Activated naive CD8-positive, alpha-beta T cell treated with anti-CD3 and anti-CD28 coated beads for 36 hours (primary cell): ENCODE data around the gene UGT8. TPM values are rescaled to one million over a fixed set of nuclear protein-coding genes. Genes with fewer than 3 reads are reported as not detected.
"Not testable (repeated sequence)": the region's sequence is repeated elsewhere in the genome, so short reads cannot be mapped to it uniquely, and the experiment has no call there.

ENCODE experiments used
- DNase-seq: peaks from one replicate; pipeline ENCODE4 v3.0.0; 2021
- H3K27ac Mint-ChIP-seq: one replicate; pipeline ENCODE4 v1.8.0; 2022; ENCODE audit warnings: mild to moderate bottlenecking, moderate library complexity, mixed read lengths
- H3K27me3 Mint-ChIP-seq: one replicate; pipeline ENCODE4 v1.8.0; 2022; ENCODE audit warnings: mild to moderate bottlenecking, mixed read lengths
- H3K36me3 Mint-ChIP-seq: one replicate; pipeline ENCODE4 v1.8.0; 2021; ENCODE audit warnings: mild to moderate bottlenecking, mixed read lengths
- H3K4me1 Mint-ChIP-seq: one replicate; pipeline ENCODE4 v1.8.0; 2021; ENCODE audit warnings: mixed read lengths
- H3K4me3 Mint-ChIP-seq: one replicate; pipeline ENCODE4 v1.8.0; 2022; ENCODE audit warnings: mild to moderate bottlenecking, moderate library complexity, mixed read lengths
- H3K9me3 Mint-ChIP-seq: one replicate; pipeline ENCODE4 v1.8.0; 2022; ENCODE audit warnings: mixed read lengths
- total RNA-seq, 2 experiments: library from RNA; stranded (reverse); gene quantifications; one replicate each; pipeline ENCODE4 v1.2.3, GENCODE V29; 2021

UGT8 gene
- under 1 TPM; 0.12 to 0.30 TPM for total RNA-seq

GRCh38 chr4:114598191-114599121 is at the start of gene UGT8:
TSS of gene UGT8 (plus strand) at chr4:114598807. CDS start at chr4:114622881, 24,074 bp downstream.
- peak; percentile 61 for DNase-seq
- Mint-ChIP-seq H3K4me3 (peak within 1 kb of the TSS; percentile 64), H3K4me1 (peaks cover 9% of the 10 kb centered on the region), H3K36me3 (no peaks in the 10 kb centered on the region), H3K9me3 (no peaks in the 10 kb centered on the region), H3K27ac (no peak within 1 kb of the TSS), H3K27me3 (peaks cover 49% of the 10 kb centered on the region)

GRCh38 chr4:114549638-114550037 is 49.0 kb upstream of the UGT8 start:
- Mint-ChIP-seq H3K9me3 (peaks cover 2% of the 10 kb centered on the region), H3K36me3 (no peaks in the 10 kb centered on the region), H3K4me3 (no peak overlapping the region), H3K27ac (no peak overlapping the region), H3K4me1 (no peaks in the 10 kb centered on the region), H3K27me3 (peaks cover 6% of the 10 kb centered on the region)
- DNase-seq, result no peak

- DNase-seq, result no peak
- Mint-ChIP-seq H3K9me3 (peaks cover 5% of the 10 kb centered on the region), H3K4me1 (no peaks in the 10 kb centered on the region), H3K4me3 (no peak overlapping the region), H3K36me3 (no peaks in the 10 kb centered on the region), H3K27me3 (no peaks in the 10 kb centered on the region), H3K27ac (no peak overlapping the region)
Observed at GRCh38 chr4:114558446-114559020, 40.1 kb upstream of the UGT8 start.

GRCh38 chr4:114561590-114561989 is 37.0 kb upstream of the UGT8 start:
- Mint-ChIP-seq H3K27me3 (no peaks in the 10 kb centered on the region), H3K4me3 (no peak overlapping the region), H3K27ac (no peak overlapping the region), H3K36me3 (no peaks in the 10 kb centered on the region), H3K4me1 (no peaks in the 10 kb centered on the region), H3K9me3 (peaks cover 5% of the 10 kb centered on the region)
- no peak for DNase-seq

GRCh38 chr4:114562176-114562904 is 36.3 kb upstream of the UGT8 start:
- Mint-ChIP-seq H3K4me1 (no peaks in the 10 kb centered on the region), H3K4me3 (no peak overlapping the region), H3K9me3 (peaks cover 5% of the 10 kb centered on the region), H3K27ac (no peak overlapping the region), H3K27me3 (no peaks in the 10 kb centered on the region), H3K36me3 (no peaks in the 10 kb centered on the region)
- DNase-seq, result no peak

- DNase-seq, result no peak
Observed at GRCh38 chr4:114563536-114564315, 34.9 kb upstream of the UGT8 start.

GRCh38 chr4:114577386-114577785 is 21.2 kb upstream of the UGT8 start:
- Mint-ChIP-seq H3K27me3 (peaks cover 7% of the 10 kb centered on the region), H3K4me1 (no peaks in the 10 kb centered on the region), H3K36me3 (no peaks in the 10 kb centered on the region), H3K27ac (no peak overlapping the region), H3K9me3 (peaks cover 12% of the 10 kb centered on the region), H3K4me3 (no peak overlapping the region)
- DNase-seq, result no peak

More at GRCh38 chr4:114563536-114564315, 34.9 kb upstream of the UGT8 start:
- H3K27me3 Mint-ChIP-seq, result no peaks in the 10 kb centered on the region
- no peaks in the 10 kb centered on the region for H3K4me1 Mint-ChIP-seq
- H3K36me3 Mint-ChIP-seq, result no peaks in the 10 kb centered on the region
- no peak overlapping the region for H3K4me3 Mint-ChIP-seq
- H3K27ac Mint-ChIP-seq, result no peak overlapping the region
- peaks cover 3% of the 10 kb centered on the region for H3K9me3 Mint-ChIP-seq

- no peaks in the 10 kb centered on the region for H3K36me3 Mint-ChIP-seq
- H3K9me3 Mint-ChIP-seq, result peaks cover 12% of the 10 kb centered on the region
- H3K4me3 Mint-ChIP-seq, result no peak overlapping the region
- no peak for DNase-seq
- H3K4me1 Mint-ChIP-seq, result no peaks in the 10 kb centered on the region
- no peak overlapping the region for H3K27ac Mint-ChIP-seq
- H3K27me3 Mint-ChIP-seq, result peaks cover 4% of the 10 kb centered on the region
Observed at GRCh38 chr4:114582621-114583020, 16.0 kb upstream of the UGT8 start.

GRCh38 chr4:114588305-114588704 is 10.3 kb upstream of the UGT8 start:
- no peak overlapping the region for H3K4me3 Mint-ChIP-seq
- H3K9me3 Mint-ChIP-seq, result no peaks in the 10 kb centered on the region
- H3K4me1 Mint-ChIP-seq, result no peaks in the 10 kb centered on the region
- peaks cover under 1% of the 10 kb centered on the region for H3K27me3 Mint-ChIP-seq
- no peak for DNase-seq
- H3K27ac Mint-ChIP-seq, result no peak overlapping the region
- no peaks in the 10 kb centered on the region for H3K36me3 Mint-ChIP-seq

- H3K27me3 Mint-ChIP-seq, result peaks cover 12% of the 10 kb centered on the region
- not testable (repeated sequence) for H3K4me3 Mint-ChIP-seq, H3K36me3 Mint-ChIP-seq, H3K27ac Mint-ChIP-seq, H3K4me1 Mint-ChIP-seq, DNase-seq, H3K9me3 Mint-ChIP-seq
Observed at GRCh38 chr4:114590360-114590759, 8.2 kb upstream of the UGT8 start.

GRCh38 chr4:114593526-114593925 is 5.1 kb upstream of the UGT8 start:
- Mint-ChIP-seq H3K27ac (no peak overlapping the region), H3K4me1 (no peaks in the 10 kb centered on the region), H3K36me3 (no peaks in the 10 kb centered on the region), H3K9me3 (no peaks in the 10 kb centered on the region), H3K4me3 (no peak overlapping the region), H3K27me3 (peaks cover 27% of the 10 kb centered on the region)
- DNase-seq, result no peak

- H3K36me3 Mint-ChIP-seq, result no peaks in the 10 kb centered on the region
- H3K4me1 Mint-ChIP-seq, result peaks cover 9% of the 10 kb centered on the region
- no peak overlapping the region for H3K4me3 Mint-ChIP-seq
- no peak for DNase-seq
- no peak overlapping the region for H3K27ac Mint-ChIP-seq
- peaks cover 44% of the 10 kb centered on the region for H3K27me3 Mint-ChIP-seq
- no peaks in the 10 kb centered on the region for H3K9me3 Mint-ChIP-seq
Observed at GRCh38 chr4:114595207-114595606, 3.4 kb upstream of the UGT8 start.

- no peaks in the 10 kb centered on the region for H3K36me3 Mint-ChIP-seq
- no peaks in the 10 kb centered on the region for H3K9me3 Mint-ChIP-seq
- peaks cover 51% of the 10 kb centered on the region for H3K27me3 Mint-ChIP-seq
- peaks cover 9% of the 10 kb centered on the region for H3K4me1 Mint-ChIP-seq
- H3K4me3 Mint-ChIP-seq, result no peak overlapping the region
- H3K27ac Mint-ChIP-seq, result no peak overlapping the region
- no peak for DNase-seq
Observed at GRCh38 chr4:114595921-114596320, 2.7 kb upstream of the UGT8 start.

- peaks cover 9% of the 10 kb centered on the region for H3K4me1 Mint-ChIP-seq
- H3K27me3 Mint-ChIP-seq, result peaks cover 51% of the 10 kb centered on the region
- H3K36me3 Mint-ChIP-seq, result no peaks in the 10 kb centered on the region
- H3K9me3 Mint-ChIP-seq, result no peaks in the 10 kb centered on the region
- H3K27ac Mint-ChIP-seq, result no peak overlapping the region
- H3K4me3 Mint-ChIP-seq, result peak overlapping the region; percentile 26
- DNase-seq, result no peak
Observed at GRCh38 chr4:114597410-114598115, 1.0 kb upstream of the UGT8 start.
